Limb (tissue), 2 donors: Measurements from ENCODE around the gene RAB11A.
A peak's percentile ranks its signal among the peaks of the same experiment; 100 is the strongest.

Experiments used
- DNase-seq, 2 donors: peaks; one replicate each; pipeline ENCODE4 v3.0.0-alpha.2; 2016; ENCODE audit errors: extremely low spot score in 2 of 2

RAB11A gene

DNA sequence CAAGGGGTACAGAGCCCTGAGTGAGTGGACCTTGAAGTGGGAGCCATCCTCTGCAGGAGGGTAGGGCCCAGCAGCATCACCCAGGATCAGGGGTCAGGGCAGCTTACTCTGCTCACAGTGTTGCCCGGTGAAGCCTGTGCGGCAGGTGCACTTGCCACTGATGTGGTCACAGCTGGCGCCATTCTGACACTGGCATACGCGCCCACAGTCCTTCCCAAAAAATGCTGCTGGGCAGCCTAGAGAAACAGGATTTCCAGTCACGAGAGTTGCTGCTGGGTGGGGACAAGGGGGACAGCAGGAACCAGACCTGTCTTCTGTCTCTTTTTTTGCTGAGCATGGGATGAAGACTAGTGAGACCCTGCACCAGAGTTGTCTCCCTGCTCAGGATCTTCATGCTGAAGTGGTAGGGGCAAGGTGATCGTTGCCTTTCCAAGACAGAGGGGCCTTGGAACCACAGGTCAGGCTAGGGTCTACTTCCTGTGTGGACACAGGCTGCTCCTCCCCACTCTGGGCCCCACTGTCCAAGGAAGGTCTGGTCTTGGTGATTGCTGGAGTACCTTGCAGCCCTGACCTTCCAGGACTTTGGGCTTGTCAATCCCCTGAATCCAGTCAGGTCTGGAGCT, 46.9 kb downstream of the RAB11A start:
- DNase-seq, result no peak

DNA sequence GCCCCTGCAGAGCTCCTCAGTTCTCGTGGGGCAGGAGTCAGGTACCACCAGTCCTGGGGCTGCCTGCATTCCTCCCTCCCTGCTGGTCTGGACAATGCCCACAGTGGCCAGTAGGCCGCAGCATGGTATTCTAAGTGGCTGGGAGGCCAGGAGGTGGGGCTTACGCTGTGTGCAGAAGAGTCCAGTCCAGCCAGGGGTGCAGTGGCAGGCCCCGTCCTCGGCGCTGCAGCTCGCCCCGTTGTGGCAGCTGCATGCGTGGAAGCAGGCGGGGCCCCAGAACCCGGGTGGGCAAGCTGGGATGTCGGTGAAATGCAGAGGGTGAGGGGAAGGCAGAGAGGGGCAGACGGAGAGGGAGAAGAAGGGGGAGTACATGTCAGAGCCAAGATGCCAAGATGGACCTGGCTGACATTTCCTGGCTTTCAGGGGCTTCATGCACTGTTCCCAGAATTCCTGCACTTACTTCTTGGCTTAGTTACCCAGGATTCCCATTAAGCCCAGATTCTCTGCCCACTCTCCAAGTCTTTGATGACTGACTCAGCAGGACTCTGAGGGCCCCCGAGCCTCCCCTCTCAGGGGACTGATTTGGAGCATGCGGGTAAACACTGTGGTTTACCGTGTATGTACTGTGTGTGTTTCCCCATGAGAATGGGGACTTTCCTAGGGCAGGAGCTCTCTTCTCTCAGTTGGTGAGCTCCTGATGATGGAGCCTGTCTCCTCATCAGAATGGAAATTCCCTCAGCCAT, 47.5 kb downstream of the RAB11A start:
- peak in 1 of 2 donors; percentile 70 for DNase-seq

DNA sequence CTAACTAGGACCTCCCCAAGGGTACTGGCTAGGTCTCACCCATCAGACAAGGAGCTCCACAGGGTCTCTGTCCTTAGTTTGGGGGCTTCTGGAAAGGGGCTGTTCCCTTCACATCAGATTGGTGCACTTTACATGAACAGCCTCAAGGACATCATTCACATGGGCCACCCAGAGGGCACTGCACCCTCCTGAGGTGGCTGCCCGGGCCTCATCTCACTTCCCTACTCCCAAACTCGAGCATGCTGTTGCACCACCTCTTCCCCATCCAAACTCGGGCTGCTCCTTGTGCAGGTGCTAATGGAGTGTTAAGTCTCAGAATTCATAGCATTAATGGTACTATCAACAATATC, 48.1 kb downstream of the RAB11A start:
- DNase-seq, result no peak

DNA sequence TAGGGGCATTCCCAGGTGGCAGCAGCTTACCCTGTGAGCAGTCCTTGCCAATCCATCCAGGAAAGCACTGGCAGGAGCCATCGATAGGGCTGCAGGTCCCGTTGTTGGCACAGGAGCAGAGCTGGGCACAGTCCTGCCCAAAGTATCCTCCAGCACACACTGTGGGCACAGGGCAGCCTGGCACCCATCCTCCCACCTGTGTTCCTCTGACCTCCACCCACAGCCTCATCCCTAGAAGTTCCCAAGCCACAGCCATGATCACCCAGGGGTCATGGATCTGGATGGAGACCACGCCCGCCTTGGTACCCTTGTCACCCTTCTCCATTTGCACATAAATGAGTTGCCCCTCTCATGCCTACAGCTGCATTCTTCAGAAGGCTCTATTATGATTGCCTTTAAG, 48.6 kb downstream of the RAB11A start:
- no peak for DNase-seq

DNA sequence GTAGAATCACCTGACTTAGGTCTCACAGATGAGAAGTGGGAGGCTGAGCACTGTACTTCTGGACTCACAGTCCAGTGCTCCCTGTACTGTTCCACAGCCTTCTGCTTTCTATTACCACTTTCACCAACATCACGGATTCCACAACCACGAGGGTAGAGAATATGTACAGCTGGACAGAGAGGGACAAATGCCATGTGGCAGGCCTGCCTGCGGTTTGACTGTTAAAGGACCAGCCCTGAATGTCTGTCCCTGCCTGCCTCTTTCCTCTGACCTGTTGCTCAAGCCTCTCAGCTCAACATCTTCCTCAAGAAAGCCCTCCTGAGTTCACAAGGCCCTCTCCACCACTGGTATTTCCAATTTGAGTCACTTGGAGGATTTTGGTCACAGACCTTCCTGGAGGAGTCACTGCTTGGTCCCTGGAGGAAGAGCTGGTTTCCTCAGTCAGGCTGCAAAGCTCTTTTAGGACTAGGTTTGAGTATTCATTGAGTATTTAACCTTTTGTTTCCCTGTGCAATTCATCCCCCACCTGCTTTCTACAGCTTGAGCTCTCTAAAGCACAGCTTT, 49.1 kb downstream of the RAB11A start:
- no peak for DNase-seq

DNA sequence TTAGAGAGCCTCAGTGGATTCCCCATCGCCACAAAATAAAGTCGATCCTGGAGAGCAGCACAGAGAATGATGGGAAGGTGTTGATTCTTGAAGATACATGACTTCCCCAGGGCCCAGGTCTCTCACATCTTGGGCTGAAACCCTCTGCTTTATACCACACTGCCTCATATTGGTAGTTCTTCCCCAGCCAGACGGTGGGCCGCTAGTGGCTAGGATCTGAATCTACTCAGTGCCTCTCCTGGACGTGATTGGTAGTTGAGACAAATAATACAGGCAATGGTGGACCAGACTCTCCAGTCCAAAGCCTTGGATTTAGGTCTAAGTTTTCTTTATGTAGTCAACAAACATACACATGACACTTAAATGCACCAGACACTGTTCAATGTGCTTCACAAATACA, 49.7 kb downstream of the RAB11A start:
- no peak for DNase-seq

DNA sequence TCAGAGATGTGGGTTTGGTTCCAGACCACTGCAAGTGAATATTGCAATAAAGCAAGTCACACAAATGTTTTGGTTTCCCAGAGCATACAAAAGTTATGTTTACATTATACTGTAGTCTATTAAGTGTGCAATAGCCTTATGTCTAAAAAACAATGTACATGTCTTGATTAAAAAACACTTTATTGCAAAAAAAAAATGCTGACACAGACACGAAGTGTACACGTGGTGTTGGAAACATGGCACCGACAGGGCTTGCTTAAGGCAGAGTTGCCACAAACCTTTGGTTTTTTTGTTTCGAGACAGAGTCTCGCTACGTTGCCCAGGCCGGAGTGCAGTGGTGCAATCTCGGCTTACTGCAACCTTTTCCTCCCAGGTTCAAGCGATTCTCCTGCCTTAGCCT, 50.1 kb downstream of the RAB11A start:
- no peak for DNase-seq

DNA sequence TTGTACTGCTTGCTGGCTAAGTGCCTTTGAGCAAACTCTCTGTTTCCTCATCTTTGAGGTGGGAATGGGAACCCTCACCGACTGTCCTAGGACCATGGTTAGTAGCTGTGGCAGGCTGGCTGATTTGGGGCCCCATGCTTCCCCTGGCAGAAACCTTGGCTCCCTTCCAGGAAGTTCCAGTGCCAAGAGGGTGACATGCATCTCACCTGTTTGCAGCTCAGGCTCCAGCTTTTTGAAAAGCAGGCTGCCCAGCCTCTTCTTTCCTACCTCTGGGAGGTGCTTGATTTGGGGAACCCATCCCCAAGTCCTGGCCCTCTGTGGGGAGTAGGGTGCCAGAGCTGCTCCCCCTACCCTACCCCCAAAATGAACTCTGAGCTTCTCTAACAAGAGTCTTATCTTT, 50.8 kb downstream of the RAB11A start:
- no peak for DNase-seq

DNA sequence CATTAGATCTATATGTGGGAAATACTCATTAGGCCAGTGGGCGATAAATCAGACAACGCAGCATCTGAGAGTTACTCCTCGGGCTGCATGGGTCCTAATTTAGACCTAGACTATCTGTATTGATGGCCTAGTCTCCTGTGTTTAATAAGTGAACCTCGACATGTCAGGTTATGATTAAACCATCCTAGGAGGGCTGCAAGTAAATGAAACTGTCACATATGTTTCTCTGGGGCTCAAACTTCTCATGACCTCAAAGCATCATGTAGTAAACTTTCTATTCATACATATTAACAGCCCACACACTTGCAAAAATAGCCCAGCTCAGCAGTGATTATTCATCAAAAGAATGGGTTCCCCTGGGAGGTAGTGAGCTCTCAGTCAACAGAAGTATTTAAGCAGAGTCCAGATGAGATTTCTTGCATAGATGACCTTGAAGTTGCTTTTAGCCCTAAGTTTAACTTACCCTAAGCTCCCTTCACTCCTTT, 51.6 kb downstream of the RAB11A start:
- no peak for DNase-seq

DNA sequence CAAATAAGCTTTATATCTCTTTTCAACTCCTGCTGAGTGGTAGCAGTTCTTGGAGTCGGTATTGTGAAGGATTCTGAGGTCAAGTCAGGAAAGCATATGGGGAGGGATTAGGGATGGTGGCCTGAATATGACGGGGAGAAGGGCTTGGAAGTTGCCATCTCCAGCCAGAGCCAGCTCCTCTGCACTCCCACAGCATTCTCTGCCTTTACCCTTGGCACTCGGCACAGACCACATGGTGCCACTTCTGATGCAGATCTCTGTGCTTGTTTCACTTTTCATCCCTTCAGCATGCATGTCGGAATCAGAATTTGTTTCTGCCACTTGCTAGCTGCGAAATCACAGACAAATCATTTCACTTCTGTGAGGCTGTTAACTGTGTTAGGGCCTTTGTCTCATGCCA, 52.5 kb downstream of the RAB11A start:
- no peak for DNase-seq

DNA sequence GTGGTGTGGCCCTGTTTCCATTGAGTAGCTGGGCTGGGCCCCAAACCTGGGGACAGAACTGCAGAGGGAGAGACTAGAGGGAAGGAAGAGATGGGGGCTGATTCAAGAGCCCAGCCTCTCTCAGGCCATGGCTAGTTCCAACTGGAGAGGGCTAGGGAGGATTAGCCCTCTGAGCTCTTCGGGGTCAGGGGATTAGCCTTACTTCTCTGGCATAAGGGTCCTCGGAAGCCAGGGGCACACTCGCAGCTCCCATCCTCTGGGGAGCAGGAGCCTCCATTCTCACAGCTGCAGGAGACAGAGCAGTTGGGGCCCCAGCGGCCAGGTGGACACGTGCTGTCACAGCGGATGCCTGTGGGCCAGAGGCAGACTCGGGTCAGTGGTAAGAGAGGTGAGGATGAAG, 53.3 kb downstream of the RAB11A start:
- DNase-seq, result no peak

DNA sequence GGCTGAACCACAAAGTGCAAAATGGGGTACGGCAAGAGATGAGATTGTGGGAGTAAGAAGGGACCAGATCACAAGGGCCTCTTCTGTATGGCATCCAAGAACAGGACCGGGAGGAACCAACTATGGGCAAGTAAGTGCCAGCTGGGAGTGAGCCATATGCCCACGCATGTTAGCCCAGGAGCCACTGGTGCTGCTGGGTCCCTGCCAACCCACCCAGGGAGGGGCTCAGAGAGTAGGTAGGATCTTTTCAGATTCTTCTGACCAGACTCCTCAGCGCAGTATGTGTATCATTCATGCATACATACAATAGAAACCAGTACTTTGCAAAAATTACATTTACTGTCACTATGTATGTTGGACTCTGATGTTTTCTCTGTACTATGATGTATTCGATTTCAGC, 54.0 kb downstream of the RAB11A start:
- no peak for DNase-seq

DNA sequence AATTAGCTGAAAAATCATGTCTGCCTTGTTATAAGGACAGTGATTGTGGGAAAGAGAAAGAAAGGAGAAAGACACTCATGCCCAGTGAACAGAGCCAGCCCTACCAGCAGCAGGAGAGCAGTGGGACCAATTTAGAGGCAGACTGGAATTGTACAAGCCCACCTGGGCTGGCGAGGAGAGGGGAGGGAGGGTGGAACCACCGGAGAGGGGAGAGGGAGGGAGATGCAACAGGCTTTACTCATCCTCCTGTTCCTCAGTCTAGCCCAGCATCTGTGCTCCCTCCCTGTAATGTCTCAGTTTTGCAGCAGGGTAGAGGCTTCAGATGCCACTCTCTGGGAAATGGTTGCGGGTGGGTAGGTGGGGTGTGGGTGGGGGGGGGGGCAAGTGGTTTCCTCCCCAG, 54.7 kb downstream of the RAB11A start:
- no peak for DNase-seq

DNA sequence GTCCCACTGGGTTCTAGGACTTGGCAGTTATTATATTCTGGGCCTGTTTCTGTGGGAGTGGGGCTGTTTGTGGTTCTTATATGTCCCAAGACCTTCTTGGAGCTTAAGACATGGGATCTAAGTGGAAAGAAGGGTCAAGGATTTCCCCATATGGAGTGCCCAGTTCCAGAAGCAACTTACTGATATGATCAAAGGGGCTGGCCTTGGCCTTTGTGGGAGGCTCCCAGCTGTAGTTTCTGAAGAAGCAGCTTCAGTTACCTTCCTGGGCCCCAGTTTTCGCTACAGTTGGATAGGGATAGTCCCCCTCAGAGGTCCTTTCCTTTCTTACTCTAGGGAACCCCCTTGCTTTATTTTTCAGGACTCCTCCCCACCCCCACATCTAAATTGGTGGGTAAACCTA, 56.0 kb downstream of the RAB11A start:
- no peak for DNase-seq

DNA sequence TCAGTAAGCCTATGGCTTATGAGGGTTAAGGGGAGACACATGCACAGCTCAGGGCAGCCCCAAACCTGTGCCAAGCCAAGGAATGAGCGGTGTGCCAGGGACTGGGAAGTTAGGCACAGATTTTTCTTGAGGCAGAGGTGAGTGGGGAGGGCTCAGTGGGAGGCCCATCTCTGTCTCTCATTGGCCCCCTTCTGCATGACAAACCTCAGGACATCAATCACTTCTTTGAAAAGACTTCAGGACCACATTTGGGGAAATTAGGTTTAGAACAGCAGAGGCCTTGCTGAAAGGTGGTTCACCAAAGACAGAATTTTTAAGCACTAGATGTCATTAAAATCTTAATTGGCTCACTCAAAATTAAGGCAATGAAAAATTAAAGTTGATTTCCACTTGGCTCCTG, 57.2 kb downstream of the RAB11A start:
- no peak for DNase-seq

DNA sequence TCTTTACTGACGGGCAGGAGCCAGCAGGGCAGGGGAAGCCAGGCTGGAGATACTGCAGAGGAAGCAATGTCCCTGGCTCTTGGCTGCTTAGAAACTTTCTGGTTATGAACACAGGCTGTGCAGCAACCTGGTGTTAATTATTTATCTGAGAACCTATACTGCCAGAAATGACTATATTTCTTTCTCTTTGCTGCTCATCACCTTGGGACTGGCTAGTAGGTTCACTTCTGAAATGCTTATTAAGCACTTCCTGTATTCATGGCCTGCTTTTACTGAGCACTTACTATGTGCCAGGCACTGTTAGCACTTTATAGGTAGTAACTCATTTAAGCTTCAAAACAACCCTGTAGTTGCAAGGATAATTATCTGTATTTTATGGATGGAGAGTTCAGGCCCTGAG, 57.6 kb downstream of the RAB11A start:
- no peak for DNase-seq

DNA sequence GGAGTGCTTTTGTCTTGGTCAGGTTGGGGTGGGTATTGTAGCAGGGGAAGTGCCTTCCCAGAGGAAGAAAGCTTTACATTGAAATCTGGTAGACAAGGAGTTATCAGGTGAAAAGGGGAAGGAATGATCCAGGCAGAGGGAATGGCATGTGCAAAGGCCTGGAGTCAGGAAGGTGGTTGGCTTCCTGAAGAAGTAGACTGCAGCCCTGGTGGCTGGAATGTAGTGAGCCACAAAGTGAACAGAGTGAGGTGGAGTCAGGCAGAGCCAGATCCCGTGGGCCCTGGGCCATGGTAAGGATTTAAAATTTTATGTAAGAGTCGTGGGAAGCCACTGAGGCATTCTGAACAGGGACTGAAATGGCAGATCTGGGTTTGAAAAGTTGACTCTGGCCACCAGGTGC, 58.3 kb downstream of the RAB11A start:
- DNase-seq, result no peak

DNA sequence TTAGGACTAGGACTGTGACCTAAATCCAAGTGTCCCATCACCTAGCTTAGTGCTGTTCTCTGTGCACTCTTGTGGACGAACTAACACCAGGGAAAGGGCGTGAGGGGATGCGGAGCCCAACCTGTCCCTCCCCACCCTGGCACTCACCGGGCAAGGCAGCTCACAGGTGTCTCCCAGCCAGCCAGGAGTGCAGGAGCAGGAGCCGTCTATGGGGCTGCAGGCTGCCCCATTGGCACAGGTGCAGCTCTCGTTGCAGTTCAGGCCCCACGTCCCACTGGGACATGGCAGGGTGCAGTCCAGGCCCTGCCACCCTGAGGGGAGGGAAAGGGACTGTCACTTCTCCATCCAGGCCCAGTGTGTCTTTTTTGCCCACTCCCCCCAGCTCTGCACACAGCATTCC, 60.3 kb downstream of the RAB11A start:
- no peak for DNase-seq

DNA sequence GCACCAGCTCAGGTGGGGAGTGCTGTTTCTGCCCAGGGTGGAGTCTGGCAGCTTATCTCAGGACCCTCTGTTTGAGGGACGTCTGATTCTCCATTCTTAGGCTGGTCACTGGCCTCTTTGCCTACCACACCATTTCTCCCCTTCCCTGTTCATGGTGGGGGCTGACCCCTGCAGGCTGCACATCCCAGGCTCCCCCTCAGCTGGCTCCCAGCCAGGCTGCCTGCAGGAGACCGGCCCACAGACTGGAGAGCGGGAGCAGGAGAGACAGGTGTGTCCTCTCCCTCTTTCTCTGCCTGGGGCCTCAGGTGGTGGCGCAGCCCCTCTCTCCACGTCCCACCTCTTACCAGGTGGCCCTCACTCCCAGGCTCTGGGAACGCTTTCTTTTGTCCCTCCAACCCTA, 60.8 kb downstream of the RAB11A start:
- DNase-seq, result no peak

DNA sequence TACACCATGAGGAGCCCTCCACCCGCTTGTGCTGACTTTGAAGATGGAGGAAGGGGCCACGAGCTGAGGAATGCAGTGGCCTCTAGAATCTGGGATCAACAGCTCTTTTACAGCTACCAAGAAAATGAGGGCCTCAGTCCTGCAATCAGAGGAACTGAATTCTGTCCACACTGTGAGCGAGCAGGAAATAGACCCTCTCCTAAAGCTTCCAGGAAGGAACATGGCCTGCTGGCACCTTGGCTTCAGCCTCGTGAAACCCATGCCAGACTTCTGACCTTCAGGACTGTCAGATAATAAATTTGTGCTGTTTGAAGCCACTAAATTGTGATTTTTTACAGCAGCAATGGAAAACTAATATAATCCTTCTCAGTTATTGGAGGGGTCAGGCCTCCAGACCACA, 61.9 kb downstream of the RAB11A start:
- no peak for DNase-seq

DNA sequence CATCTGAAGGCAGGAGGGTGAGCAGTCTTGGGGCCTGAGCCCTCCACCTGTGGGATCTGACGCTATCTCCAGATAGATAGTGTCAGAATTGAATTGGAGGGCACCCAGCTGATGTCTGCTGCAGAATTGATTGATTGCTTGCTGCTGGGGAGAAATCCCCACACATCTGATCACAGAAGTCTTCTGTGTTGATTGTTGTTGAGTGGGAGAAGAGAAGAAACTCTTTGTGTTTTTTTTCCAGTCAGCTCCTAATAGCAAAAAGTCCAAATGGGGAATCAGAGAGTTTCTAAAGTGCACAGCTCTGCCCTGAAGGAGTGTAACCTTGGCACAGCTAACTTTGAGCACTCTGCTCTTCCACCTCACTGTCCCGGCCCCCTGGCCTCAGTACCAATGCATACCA, 66.1 kb downstream of the RAB11A start:
- no peak for DNase-seq

DNA sequence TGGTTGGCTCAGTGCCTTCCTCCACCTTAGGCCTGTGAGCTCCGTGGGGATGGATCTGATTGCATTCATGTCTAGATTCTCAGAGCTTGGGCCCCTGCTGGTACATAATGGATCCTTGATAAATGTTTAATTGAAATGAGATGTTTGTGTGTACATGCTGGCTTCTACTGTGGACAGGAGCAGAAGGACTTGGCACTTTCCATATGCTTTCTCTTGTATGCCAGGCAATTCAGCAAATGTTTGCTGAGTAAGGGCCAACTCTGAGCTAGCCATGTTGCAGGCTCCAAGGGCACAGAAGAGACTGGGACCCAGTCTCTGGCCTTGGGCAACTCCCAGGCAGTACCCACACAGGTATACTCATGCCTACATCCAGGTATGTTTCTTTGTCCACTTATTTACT, 67.0 kb downstream of the RAB11A start:
- no peak for DNase-seq

DNA sequence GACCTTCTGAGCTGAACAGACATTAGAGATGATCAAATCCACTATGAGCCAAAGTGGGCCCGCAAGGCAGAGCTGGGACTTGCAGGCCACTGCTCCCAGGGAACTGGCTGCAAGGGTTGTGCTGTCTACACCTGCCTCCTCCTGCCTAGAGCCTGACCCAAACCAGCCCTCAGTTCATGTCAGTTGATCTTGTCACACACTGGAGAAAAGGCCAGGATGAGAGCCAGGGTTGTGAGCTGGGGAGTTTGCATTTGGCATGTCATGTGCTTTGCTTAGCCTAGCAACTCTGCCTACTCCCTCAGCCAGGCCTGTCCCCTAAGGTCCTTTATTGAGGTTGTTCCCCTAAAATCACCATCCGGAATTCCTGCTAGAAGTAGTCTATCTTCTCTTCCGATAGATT, 67.8 kb downstream of the RAB11A start:
- DNase-seq, result no peak
